Measurements from ENCODE around the gene CFAP97. TPM values are rescaled to one million over a fixed set of nuclear protein-coding genes. Genes with fewer than 3 reads are reported as not detected.

The CFAP97 gene
- polyA plus RNA-seq = 22.8 and 46.3 TPM in 2 replicates

GRCh38 chr4:185203486-185204237, at the start of gene CFAP97:
TSS of gene CFAP97 (minus strand) at chr4:185204000. CDS start at chr4:185191196, 12,804 bp downstream.

GRCh38 chr4:185209031-185209851, 5.4 kb upstream of the CFAP97 start, which contains the start of gene SNX25:
TSS of gene SNX25 (plus strand) at chr4:185209598. CDS start at chr4:185209827, 229 bp downstream.

GRCh38 chr4:185142912-185143600, 60.7 kb downstream of the CFAP97 start, which contains the start of gene SLC25A4:
TSS of gene SLC25A4 (plus strand) at chr4:185143266. CDS start at chr4:185143373, 107 bp downstream.

Other genes starting within 250 kb of the CFAP97 start
- not detected in 2 replicates for gene HELT, start 185.5 kb downstream of the CFAP97 start, polyA plus RNA-seq
- 262 and 340 TPM in 2 replicates for gene SLC25A4, start 60.7 kb downstream of the CFAP97 start, polyA plus RNA-seq
- 13.1 and 18.2 TPM in 2 replicates for gene SNX25, start 5.6 kb upstream of the CFAP97 start, polyA plus RNA-seq
- 4.3 and 4.5 TPM in 2 replicates for gene LRP2BP, start 191.9 kb upstream of the CFAP97 start, polyA plus RNA-seq
- gene ANKRD37, start 192.8 kb upstream of the CFAP97 start, polyA plus RNA-seq = 6.0 and 17.7 TPM in 2 replicates
- 70.3 and 79.4 TPM in 2 replicates for gene UFSP2, start 222.0 kb upstream of the CFAP97 start, polyA plus RNA-seq